BE2C (cell line): ENCODE data around the gene COL15A1.
"Not testable (repeated sequence)": the region's sequence is repeated elsewhere in the genome, so short reads cannot be mapped to it uniquely, and the experiment has no call there.

ENCODE experiments used
- DNase-seq: peaks from one replicate; pipeline ENCODE4 v3.0.0-alpha.2; 2020
- H3K27me3 ChIP-seq: fragments of 250-450 bp; sonication (Bioruptor Pico); 2 replicates; pipeline ENCODE4 v1.5.1; 2020; ENCODE audit warnings: mild to moderate bottlenecking
- H3K36me3 ChIP-seq: fragments of 250-450 bp; sonication (Bioruptor Pico); 2 replicates; pipeline ENCODE4 v1.5.1; 2020; ENCODE audit warnings: mild to moderate bottlenecking
- H3K4me1 ChIP-seq: fragments of 250-450 bp; sonication (Bioruptor Pico); 2 replicates; pipeline ENCODE4 v1.5.1; 2020
- H3K4me3 ChIP-seq: 2 replicates; pipeline ENCODE4 v1.5.1; 2011; ENCODE audit warnings: low read depth, low read length
- H3K9me3 ChIP-seq: fragments of 250-450 bp; sonication (Bioruptor Pico); 2 replicates; pipeline ENCODE4 v1.5.1; 2020
- TF ChIP-seq, protein P1 (sequence below): IDR thresholded peaks from 2 replicates; pipeline ENCODE4 v1.5.1; 2012; ENCODE audit warnings: mild to moderate bottlenecking, low read depth, low read length

COL15A1 gene

DNA sequence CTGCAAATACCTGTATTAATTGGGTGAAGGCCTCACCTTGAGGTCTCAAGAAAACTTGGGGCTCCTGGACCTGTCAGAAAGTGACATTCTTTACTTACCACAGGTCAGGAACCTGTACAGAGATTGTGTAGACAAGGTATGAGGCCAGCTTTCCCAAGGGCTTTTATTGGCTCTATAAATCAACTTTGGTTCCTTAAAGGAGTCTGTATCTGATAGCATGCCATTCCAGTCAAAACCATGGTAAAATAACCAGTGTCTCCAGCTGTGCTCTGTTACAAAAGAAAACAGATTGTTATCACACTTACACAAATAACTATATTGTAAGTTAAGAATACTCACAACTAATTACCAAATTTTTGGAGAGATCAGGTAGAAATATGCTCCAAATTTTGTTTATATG, 64.5 kb downstream of the COL15A1 start:
- Histone ChIP-seq H3K36me3 (no peaks in the 10 kb centered on the region), H3K4me3 (no peak overlapping the region), H3K9me3 (peaks cover 4% of the 10 kb centered on the region; the same call in 1 of the 2 replicates), H3K4me1 (no peaks in the 10 kb centered on the region), H3K27me3 (no peaks in the 10 kb centered on the region)
- no peak for DNase-seq
- TF ChIP-seq, protein P1, sequence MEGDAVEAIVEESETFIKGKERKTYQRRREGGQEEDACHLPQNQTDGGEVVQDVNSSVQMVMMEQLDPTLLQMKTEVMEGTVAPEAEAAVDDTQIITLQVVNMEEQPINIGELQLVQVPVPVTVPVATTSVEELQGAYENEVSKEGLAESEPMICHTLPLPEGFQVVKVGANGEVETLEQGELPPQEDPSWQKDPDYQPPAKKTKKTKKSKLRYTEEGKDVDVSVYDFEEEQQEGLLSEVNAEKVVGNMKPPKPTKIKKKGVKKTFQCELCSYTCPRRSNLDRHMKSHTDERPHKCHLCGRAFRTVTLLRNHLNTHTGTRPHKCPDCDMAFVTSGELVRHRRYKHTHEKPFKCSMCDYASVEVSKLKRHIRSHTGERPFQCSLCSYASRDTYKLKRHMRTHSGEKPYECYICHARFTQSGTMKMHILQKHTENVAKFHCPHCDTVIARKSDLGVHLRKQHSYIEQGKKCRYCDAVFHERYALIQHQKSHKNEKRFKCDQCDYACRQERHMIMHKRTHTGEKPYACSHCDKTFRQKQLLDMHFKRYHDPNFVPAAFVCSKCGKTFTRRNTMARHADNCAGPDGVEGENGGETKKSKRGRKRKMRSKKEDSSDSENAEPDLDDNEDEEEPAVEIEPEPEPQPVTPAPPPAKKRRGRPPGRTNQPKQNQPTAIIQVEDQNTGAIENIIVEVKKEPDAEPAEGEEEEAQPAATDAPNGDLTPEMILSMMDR, result no peak

- H3K36me3 ChIP-seq, H3K4me3 ChIP-seq, H3K27me3 ChIP-seq, DNase-seq, H3K4me1 ChIP-seq, H3K9me3 ChIP-seq: not testable (repeated sequence)
Observed at GRCh38 chr9:99010393-99010792, 66.7 kb downstream of the COL15A1 start.

DNA sequence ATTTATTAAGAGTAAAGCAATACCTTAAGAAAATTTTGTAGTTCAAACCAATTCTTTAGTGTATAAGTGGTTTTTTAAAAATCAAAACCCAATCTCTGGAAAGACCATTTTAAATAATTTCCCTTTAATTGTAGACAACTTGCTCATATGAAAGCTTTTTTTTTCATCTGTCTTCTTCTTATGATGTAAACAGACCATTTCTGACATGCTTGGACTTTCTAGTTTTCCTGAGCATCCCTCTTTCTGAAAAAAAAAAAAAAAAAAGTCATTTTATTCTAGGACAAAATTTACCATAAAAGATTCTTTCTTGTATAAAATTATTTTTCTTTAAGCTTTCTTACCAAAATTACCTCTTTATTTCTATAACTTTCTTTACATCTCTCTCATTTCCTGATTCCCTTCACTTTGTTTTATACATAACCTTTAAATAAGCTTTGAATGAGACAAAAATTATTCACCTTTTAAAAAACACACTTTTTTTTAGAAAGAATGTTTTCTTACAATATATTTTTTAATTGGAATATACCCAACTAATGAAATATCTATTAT, 67.5 kb downstream of the COL15A1 start:
- no peak for DNase-seq
- Histone ChIP-seq H3K27me3 (no peaks in the 10 kb centered on the region), H3K4me1 (no peaks in the 10 kb centered on the region), H3K36me3 (no peaks in the 10 kb centered on the region), H3K9me3 (peaks cover 4% of the 10 kb centered on the region; the same call in 1 of the 2 replicates), H3K4me3 (no peak overlapping the region)
- TF ChIP-seq, protein P1, result no peak

- TF ChIP-seq, protein P1, result 0 out of 2 replicates have a peak, but pooled peaks have one; percentile 5
- Histone ChIP-seq H3K27me3 (no peaks in the 10 kb centered on the region; the same call in 1 of the 2 replicates), H3K4me1 (no peaks in the 10 kb centered on the region), H3K4me3 (no peak overlapping the region), H3K9me3 (peaks cover 4% of the 10 kb centered on the region; the same call in 1 of the 2 replicates), H3K36me3 (no peaks in the 10 kb centered on the region)
- no peak for DNase-seq
Observed at GRCh38 chr9:99012957-99013512, 69.3 kb downstream of the COL15A1 start.

DNA sequence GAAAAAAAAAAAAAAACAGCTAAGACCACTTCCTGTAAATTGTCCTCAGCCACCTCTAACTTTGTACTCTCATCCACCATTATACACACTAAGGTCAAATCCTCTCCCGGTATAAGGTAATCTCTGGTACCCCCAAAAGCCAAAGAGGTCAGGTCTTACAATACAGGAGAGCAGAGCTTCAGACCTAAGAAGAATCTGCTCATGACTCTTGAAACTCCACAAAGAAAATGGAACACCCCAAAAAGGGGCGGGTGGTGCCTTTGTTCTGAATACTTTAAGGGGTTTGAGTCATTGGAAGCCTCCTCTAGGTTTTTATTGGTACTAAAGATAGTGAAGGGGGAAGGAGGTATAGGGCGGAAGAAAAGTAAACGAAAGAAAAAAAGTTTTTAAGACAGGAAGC, 69.8 kb downstream of the COL15A1 start:
- no peak for DNase-seq
- TF ChIP-seq, protein P1, result no peak
- Histone ChIP-seq H3K27me3 (no peaks in the 10 kb centered on the region; the same call in 1 of the 2 replicates), H3K36me3 (no peaks in the 10 kb centered on the region), H3K4me1 (no peaks in the 10 kb centered on the region), H3K9me3 (peaks cover 4% of the 10 kb centered on the region; the same call in 1 of the 2 replicates), H3K4me3 (no peak overlapping the region)

DNA sequence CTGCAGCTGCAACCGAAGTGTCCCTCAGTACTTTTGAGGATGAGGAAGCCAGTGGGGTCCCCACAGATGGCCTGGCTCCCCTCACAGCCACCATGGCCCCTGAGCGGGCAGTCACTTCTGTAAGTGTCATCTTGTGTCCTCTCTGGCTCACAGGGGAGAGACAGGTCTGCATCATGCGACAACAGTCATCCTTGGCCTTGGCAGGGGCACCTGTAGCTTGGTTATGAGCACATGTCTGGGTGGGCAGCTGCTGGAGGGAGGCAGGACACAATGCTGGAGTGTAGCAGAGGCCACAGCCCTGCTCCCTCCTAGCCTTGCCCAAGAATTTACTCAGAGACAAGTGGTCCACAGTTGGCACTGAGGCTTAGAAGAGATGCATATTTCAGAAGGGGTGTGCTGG, 71.7 kb downstream of the COL15A1 start:
- H3K9me3 ChIP-seq, result peaks cover 3% of the 10 kb centered on the region; the same call in 1 of the 2 replicates
- H3K4me3 ChIP-seq, result no peak overlapping the region
- no peak for DNase-seq
- H3K27me3 ChIP-seq, result no peaks in the 10 kb centered on the region; the same call in 1 of the 2 replicates
- H3K36me3 ChIP-seq, result no peaks in the 10 kb centered on the region
- TF ChIP-seq, protein P1, result no peak
- no peaks in the 10 kb centered on the region for H3K4me1 ChIP-seq
